GM12873 (cell line): ENCODE measurements around the gene WDFY2.

Source experiments
- TF ChIP-seq, protein P1 (sequence below): IDR thresholded peaks from 2 replicates; pipeline ENCODE4 v1.5.1; 2012; ENCODE audit warnings: low read depth, mild to moderate bottlenecking, moderate library complexity, low read length, control low read depth; ENCODE audit not compliant: insufficient read depth; ENCODE audit errors: missing control alignments

Gene WDFY2

DNA sequence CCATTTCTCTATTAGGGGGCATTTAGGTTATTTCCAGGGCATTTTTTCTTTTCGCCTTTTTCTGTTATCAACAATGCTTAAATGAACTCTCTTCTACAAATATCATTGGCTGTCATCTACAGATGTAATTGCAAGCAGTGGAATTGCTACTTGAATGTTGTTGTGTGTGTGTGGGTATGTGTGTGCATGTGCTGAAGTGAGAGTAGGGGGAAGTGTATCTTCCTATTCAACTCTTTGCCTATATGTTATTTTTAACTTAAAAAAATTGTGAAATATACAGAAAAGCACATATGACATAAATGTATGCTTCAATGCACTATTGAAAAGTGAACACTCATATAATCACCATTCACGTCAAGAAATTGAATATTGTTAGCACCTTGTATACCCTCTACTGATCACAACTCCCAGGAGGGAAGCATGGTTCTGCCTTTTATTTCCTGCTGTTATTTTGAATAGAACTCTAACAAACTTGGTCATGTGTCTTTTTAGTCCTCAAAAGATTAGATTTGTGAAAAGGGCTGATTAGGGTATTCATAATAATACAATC, 24.7 kb downstream of the WDFY2 start:
- TF ChIP-seq, protein P1, sequence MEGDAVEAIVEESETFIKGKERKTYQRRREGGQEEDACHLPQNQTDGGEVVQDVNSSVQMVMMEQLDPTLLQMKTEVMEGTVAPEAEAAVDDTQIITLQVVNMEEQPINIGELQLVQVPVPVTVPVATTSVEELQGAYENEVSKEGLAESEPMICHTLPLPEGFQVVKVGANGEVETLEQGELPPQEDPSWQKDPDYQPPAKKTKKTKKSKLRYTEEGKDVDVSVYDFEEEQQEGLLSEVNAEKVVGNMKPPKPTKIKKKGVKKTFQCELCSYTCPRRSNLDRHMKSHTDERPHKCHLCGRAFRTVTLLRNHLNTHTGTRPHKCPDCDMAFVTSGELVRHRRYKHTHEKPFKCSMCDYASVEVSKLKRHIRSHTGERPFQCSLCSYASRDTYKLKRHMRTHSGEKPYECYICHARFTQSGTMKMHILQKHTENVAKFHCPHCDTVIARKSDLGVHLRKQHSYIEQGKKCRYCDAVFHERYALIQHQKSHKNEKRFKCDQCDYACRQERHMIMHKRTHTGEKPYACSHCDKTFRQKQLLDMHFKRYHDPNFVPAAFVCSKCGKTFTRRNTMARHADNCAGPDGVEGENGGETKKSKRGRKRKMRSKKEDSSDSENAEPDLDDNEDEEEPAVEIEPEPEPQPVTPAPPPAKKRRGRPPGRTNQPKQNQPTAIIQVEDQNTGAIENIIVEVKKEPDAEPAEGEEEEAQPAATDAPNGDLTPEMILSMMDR: no peak

- TF ChIP-seq, protein P1: no peak
Measured at GRCh38 chr13:51612867-51613266, 28.6 kb downstream of the WDFY2 start.

- TF ChIP-seq, protein P1: no peak
Measured at GRCh38 chr13:51613535-51613934, 29.3 kb downstream of the WDFY2 start.

DNA sequence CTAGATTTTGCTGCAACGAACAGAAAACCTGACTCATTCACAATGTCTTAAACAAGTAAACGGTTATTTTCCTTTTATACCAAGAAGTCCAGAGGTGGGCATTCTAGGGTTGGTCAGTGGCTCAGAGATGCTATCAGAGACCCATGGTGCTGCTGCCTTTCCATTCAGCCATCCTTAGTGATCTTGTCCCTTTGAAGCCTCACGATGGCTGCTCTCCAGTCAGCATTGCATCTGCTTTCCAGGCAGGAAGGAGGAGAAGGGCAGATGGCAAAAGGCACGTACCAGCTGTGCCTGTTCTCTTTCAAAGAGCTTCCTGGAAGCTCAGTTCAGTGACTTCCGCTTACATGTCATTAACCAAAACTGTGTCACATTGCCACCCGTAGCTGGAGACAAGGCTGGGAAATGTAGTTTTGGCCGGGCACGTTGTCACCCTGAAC, 30.1 kb downstream of the WDFY2 start:
- TF ChIP-seq, protein P1: no peak

- TF ChIP-seq, protein P1: no peak
Measured at GRCh38 chr13:51618626-51619025, 34.4 kb downstream of the WDFY2 start.

DNA sequence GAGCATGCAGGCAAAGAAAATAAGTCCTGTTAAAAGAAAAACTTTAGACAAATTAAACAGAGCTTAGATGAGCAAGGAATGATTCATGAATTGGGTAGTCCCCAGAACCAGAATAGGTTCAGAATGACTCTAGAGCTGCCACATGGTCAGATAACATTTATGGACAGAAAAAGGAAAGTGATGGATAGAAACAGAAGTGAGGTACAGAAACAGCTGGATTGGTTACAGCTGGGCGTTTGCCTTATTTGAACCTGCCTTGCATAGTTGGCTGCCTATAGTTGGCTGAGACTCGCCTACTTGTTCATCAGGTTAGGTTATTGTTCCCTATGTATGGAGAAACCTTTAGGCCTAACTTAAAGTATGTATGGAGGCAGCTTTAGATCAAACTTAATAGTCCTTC, 35.4 kb downstream of the WDFY2 start:
- TF ChIP-seq, protein P1: no peak

GRCh38 chr13:51620165-51620983, 36.1 kb downstream of the WDFY2 start:
- TF ChIP-seq, protein P1: no peak
